ENCODE measurements around the gene MARS2. TPM values are rescaled to one million over a fixed set of nuclear protein-coding genes. Genes with fewer than 3 reads are reported as not detected.
A peak's percentile ranks its signal among the peaks of the same experiment; 100 is the strongest.
"Not testable (repeated sequence)": the region's sequence is repeated elsewhere in the genome, so short reads cannot be mapped to it uniquely, and the experiment has no call there.

Gene MARS2
- total RNA-seq, 2 donors from 2014 or later, result 5.9 to 6.9 TPM

GRCh38 chr2:197674591-197674990, 30.6 kb upstream of the MARS2 start:
- intact Hi-C loops (cut with DNase I), result no loop called here
- TF ChIP-seq POLR2AphosphoS5 (IDR thresholded peaks at IDR 0.05) (no peak), POLR2A (IDR thresholded peaks at IDR 0.05) (no peak), CTCF (IDR thresholded peaks at IDR 0.05) (no peak)
- no peak for DNase-seq (ENCODE audit: low spot score)
- H3K4me3 ChIP-seq, result peak overlapping the region in 1 of 2 donors; percentile 11
- WGBS, result 22% methylated on average over 3 of the region's 3 CpGs
- H3K4me1 ChIP-seq (replicated peaks), result no peaks in the 10 kb centered on the region
- no peaks in the 10 kb centered on the region for H3K9me3 ChIP-seq
- H3K36me3 ChIP-seq, result no peaks in the 10 kb centered on the region
- no peaks in the 10 kb centered on the region for H3K27me3 ChIP-seq (replicated peaks; ENCODE audit: insufficient read depth)
- H3K27ac ChIP-seq, result peak overlapping the region in 1 of 2 donors; percentile 0

DNA sequence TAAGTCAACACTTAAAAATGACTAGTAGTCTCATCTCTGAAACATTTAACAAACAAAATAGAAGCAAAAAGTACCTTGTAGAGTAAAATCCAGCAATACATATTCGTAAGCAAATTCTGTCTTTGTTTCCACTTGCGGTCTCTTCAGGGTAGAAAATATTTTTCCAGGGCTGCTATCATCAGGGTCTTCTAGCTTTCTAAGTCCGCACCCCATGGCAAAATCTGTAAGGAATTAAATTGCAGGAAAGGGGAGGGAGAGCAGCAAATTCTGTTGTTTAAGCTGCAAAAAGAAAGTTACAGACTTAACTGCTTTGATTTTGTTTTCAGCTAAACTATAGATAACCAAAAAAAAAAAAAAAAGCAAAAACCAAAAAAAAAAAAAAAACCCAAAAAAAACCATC, 29.9 kb upstream of the MARS2 start, which contains the start of gene RFTN2:
Gene RFTN2, minus strand, starts transcription at position 342 of the 400 bp plus-strand sequence. Its CDS starts 129 bp downstream, at position 213.
- Histone ChIP-seq H3K4me3 (peak within 1 kb of the TSS in 1 of 2 donors; percentile 16), H3K9me3 (no peaks in the 10 kb centered on the region), H3K36me3 (no peaks in the 10 kb centered on the region), H3K27me3 (replicated peaks; ENCODE audit: insufficient read depth) (no peaks in the 10 kb centered on the region), H3K27ac (peak within 1 kb of the TSS in 1 of 2 donors; percentile 0), H3K4me1 (replicated peaks) (no peaks in the 10 kb centered on the region)
- no peak for TF ChIP-seq POLR2A (IDR thresholded peaks at IDR 0.05)
- no peak for TF ChIP-seq CTCF (IDR thresholded peaks at IDR 0.05)
- TF ChIP-seq POLR2AphosphoS5 (IDR thresholded peaks at IDR 0.05), result no peak
- WGBS, result 49% methylated on average over 3 of the region's 3 CpGs
- intact Hi-C loops (cut with DNase I), result no loop called here
- no peak for DNase-seq (ENCODE audit: low spot score)

DNA sequence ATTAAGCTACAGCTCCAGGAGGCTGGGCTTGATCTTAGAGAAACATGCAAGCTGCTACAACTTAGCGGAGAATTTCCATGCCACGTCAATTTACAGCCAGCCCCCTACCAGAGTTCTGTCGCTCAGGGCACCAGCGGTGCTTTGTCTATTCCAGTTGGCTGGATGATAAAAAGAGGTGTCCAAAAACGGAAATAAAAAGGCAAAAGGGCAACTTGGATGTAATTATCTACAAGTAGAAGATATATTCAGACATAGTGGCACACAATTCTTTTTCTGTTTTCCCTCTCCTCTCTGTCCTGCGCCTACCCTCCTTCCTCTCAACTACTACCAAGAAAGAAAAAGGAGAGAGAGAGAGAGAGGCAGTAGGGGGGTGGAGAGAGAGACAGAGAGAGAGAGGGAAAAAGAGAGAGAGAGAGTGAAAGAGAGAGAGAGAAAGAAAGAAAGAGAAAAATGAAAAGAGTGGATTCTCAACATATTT, 29.4 kb upstream of the MARS2 start:
- intact Hi-C loops (cut with DNase I), result no loop called here
- 24% methylated on average over 6 of the region's 6 CpGs for WGBS
- no peak for DNase-seq (ENCODE audit: low spot score)
- no peaks in the 10 kb centered on the region for H3K27me3 ChIP-seq (replicated peaks; ENCODE audit: insufficient read depth)
- H3K4me1 ChIP-seq (replicated peaks), result no peaks in the 10 kb centered on the region
- H3K9me3 ChIP-seq, result no peaks in the 10 kb centered on the region
- no peaks in the 10 kb centered on the region for H3K36me3 ChIP-seq
- peak overlapping the region in 1 of 2 donors; percentile 16 for H3K4me3 ChIP-seq
- no peak for TF ChIP-seq CTCF (IDR thresholded peaks at IDR 0.05)
- no peak for TF ChIP-seq POLR2AphosphoS5 (IDR thresholded peaks at IDR 0.05)
- TF ChIP-seq POLR2A (IDR thresholded peaks at IDR 0.05), result no peak
- H3K27ac ChIP-seq, result no peak overlapping the region

DNA sequence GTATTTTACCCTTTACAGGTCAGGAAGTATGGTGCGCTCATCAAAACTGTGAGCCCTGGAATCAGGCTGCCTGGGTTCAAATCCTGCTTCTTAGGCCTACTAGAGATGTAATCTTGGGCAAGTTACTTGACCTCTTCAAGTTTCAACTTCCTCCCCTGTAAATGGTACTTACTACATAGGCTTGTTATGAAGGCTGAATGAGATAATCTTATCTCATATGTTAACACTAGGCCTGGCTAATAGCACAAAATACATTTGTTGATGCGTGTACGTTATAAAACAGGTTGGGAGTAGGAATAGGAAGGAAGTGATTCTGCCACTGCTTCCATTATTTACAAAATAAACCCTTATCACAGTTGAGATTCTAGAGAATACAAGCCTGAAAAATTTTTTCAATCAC, 28.1 kb upstream of the MARS2 start:
- H3K36me3 ChIP-seq, result no peaks in the 10 kb centered on the region
- no peaks in the 10 kb centered on the region for H3K27me3 ChIP-seq (replicated peaks; ENCODE audit: insufficient read depth)
- intact Hi-C loops (cut with DNase I), result no loop called here
- no peak for TF ChIP-seq POLR2A (IDR thresholded peaks at IDR 0.05)
- no peak for TF ChIP-seq CTCF (IDR thresholded peaks at IDR 0.05)
- TF ChIP-seq POLR2AphosphoS5 (IDR thresholded peaks at IDR 0.05), result no peak
- H3K4me1 ChIP-seq (replicated peaks), result no peaks in the 10 kb centered on the region
- no peaks in the 10 kb centered on the region for H3K9me3 ChIP-seq
- no peak overlapping the region for H3K4me3 ChIP-seq
- no peak overlapping the region for H3K27ac ChIP-seq
- no peak for DNase-seq (ENCODE audit: low spot score)
- 92% methylated on average over 3 of the region's 3 CpGs for WGBS

DNA sequence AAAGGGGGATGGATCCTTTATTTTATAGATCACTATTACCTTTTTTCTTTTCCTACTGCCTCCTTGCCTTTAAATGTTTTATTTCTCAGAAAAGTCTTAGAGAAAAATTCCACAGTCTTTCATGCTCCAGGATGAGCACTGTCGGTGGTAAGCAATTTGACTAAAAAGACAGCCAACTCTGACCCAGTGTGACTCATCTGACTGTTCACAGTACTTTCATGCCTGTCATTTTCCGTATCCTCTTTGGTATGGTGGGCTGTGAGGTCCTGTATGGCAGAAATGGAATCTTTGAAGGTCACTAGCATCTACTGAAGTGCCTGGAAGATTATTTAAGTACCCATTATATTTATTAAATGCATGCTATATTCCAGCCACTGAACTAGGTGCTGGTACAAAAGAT, 27.7 kb upstream of the MARS2 start:
- DNase-seq (ENCODE audit: low spot score), result no peak
- Histone ChIP-seq H3K27ac (no peak overlapping the region), H3K4me3 (no peak overlapping the region), H3K27me3 (replicated peaks; ENCODE audit: insufficient read depth) (no peaks in the 10 kb centered on the region), H3K9me3 (no peaks in the 10 kb centered on the region), H3K4me1 (replicated peaks) (no peaks in the 10 kb centered on the region), H3K36me3 (no peaks in the 10 kb centered on the region)
- TF ChIP-seq CTCF (IDR thresholded peaks at IDR 0.05), result no peak
- TF ChIP-seq POLR2AphosphoS5 (IDR thresholded peaks at IDR 0.05), result no peak
- no peak for TF ChIP-seq POLR2A (IDR thresholded peaks at IDR 0.05)
- intact Hi-C loops (cut with DNase I), result no loop called here
- WGBS, result 75% methylated on average over 2 of the region's 2 CpGs

- intact Hi-C loops (cut with DNase I); H3K27ac ChIP-seq; H3K36me3 ChIP-seq; H3K9me3 ChIP-seq; H3K4me1 ChIP-seq (replicated peaks); H3K4me3 ChIP-seq; H3K27me3 ChIP-seq (replicated peaks; ENCODE audit: insufficient read depth); DNase-seq (ENCODE audit: low spot score): not testable (repeated sequence)
- 95% methylated on average over 4 of the region's 6 CpGs for WGBS
These were observed 10.0 kb upstream of the MARS2 start for GRCh38 chr2:197695206-197695605.

GRCh38 chr2:197695971-197696370, 9.2 kb upstream of the MARS2 start:
- H3K36me3 ChIP-seq; intact Hi-C loops (cut with DNase I); H3K27me3 ChIP-seq (replicated peaks; ENCODE audit: insufficient read depth); H3K27ac ChIP-seq; DNase-seq (ENCODE audit: low spot score); H3K9me3 ChIP-seq; H3K4me1 ChIP-seq (replicated peaks); H3K4me3 ChIP-seq: not testable (repeated sequence)
- WGBS, result 100% methylated on average over 16 of the region's 30 CpGs

DNA sequence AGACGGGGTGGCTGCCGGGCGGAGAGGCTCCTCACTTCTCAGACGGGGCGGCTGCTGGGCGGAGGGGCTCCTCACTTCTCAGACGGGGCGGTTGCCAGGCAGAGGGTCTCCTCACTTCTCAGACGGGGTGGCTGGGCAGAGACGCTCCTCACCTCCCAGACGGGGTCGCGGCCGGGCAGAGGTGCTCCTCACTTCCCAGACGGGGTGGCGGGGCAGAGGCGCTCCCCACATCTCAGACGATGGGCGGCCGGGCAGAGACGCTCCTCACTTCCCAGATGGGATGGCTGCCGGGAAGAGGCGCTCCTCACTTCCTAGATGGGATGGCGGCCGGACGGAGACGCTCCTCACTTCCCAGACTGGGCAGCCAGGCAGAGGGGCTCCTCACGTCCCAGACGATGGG, 8.6 kb upstream of the MARS2 start:
- WGBS, result 96% methylated on average over 15 of the region's 29 CpGs
- H3K4me3 ChIP-seq; H3K9me3 ChIP-seq; H3K27ac ChIP-seq; H3K4me1 ChIP-seq (replicated peaks); H3K36me3 ChIP-seq; intact Hi-C loops (cut with DNase I); DNase-seq (ENCODE audit: low spot score); H3K27me3 ChIP-seq (replicated peaks; ENCODE audit: insufficient read depth): not testable (repeated sequence)

Measured in prostate gland (tissue), 2 donors.